HEK293T (cell line): ENCODE measurements around the gene E2F7.

Experiments used
- FOXA1 ChIP-seq: fragments of 450-650 bp; IDR thresholded peaks from 2 replicates; pipeline ENCODE4 v1.6.1; 2016; ENCODE audit warnings: mild to moderate bottlenecking
- L3MBTL2 ChIP-seq: fragments of 450-650 bp; conservative IDR thresholded peaks from 2 replicates; pipeline ENCODE4 v1.6.1; 2016; ENCODE audit warnings: mild to moderate bottlenecking
- NFRKB ChIP-seq: fragments of 450-650 bp; IDR thresholded peaks from 2 replicates; pipeline ENCODE4 v1.6.1; 2016; ENCODE audit warnings: mild to moderate bottlenecking, moderate library complexity

DNA sequence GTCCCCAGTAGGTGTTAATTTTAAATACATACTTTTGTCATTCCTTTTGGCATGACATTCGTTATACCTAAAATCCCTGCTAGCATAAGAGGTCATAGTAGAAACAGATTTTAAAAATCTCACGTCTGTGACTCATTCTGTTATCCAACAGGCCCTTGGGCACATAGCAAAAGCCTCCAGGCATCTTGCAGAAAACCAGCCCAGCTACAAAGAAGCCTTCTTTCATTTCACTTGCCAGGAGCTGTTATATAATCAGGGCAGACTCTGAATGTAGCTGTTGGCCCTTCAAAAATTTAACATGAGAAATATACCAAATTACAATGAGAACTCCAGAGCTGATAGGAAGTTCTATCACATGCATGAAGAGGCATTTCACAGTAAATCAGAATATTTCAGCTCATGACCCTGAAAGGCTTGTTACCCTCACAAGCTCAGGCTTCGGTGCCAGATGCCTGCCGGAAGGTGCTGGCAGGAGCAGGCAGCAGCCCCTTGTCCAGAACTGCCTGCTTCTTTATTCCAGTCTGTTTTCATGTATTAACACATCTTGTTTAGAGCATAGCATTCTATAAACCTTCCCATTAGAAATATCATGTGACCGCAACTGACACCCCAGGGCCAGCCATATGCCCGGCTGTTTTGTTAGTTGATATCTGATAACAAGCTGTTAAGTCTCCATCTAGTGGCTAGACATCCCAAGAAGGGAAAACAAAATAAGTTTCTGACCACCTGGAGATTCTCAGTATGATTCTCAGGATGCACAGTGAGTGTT is 17.8 kb downstream of the E2F7 start:
- TF ChIP-seq FOXA1, result no peak
- TF ChIP-seq NFRKB, result no peak
- TF ChIP-seq L3MBTL2, result no peak
